Measurements from ENCODE around the gene BEGAIN. TPM values are rescaled to one million over a fixed set of nuclear protein-coding genes. Genes with fewer than 3 reads are reported as not detected.

BEGAIN gene
- total RNA-seq, 5 donors from 2014 or later (not counting 1 experiment from before 2014, with no cell fraction given), result 0.23 to 1.9 (median 1.6) TPM; not detected in 1

DNA sequence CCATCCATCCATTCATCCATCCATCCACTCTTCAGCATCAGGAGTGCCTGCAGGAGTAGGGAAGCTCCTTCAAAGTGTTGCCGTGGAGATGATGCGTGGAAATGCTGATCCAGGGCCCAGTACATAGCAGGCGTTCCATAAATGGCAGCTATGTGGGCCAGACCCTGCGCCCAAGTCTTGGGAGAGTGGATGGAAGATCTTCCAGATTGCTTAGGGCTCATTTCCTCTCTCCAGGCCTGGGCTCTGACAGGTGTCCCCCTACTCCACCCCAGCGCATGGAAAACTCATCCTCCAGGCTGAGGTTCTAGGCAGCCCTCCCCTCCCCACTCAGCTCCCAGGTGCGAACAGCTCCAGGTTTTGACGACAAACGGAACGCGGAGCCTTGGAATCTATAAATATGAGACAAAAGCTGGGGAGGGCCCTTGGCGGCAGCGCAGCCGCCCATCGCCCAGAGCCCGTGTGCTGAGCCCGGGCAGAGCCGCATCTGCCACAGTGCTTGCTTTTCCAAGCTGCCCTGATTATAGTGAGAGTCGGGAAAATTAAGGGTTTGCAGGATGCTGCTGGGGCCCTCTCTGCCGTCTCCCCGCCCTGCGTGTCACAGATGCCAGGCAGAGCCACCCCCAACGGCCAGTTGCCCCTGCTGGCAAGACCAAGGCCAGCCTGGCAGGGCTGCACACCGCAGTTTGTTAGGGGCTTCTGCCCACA, 1.6 kb downstream of the BEGAIN start:
- Mint-ChIP-seq H3K9me3 (no peaks in the 10 kb centered on the region), H3K27me3 (peaks cover 15 to 29% of the 10 kb centered on the region in 2 donors), H3K27ac (no peak overlapping the region), H3K36me3 (no peaks in the 10 kb centered on the region), H3K4me1 (peaks cover 0 to 9% (median 4%) of the 10 kb centered on the region in 3 donors), H3K4me3 (peak overlapping the region in 2 of 3 donors; percentile 61 to 70)
- DNase-seq (no peak), ATAC-seq (replicated peaks in 1 of 4) (no peak)
- ChIA-PET CTCF (no interaction called here), POLR2A (no interaction called here)
- Histone ChIP-seq H3K36me3 (ENCODE audit: control insufficient read depth in 2 of 2, extremely low read depth in 1 of 2, insufficient read depth in 1 of 2, low read length in 1 of 2) (no peaks in the 10 kb centered on the region), H3K4me3 (ENCODE audit: control insufficient read depth in 1 of 2, extremely low read depth in 1 of 2, low read length in 1 of 2) (peak overlapping the region in 1 of 2 donors; percentile 6), H3K9me3 (no peaks in the 10 kb centered on the region), H3K27me3 (replicated peaks in 1 of 2; ENCODE audit: control insufficient read depth in 2 of 2, extremely low read depth in 1 of 2, insufficient read depth in 2 of 2, low read length in 1 of 2) (peaks cover 0 to 35% of the 10 kb centered on the region in 2 experiments), H3K4me1 (ENCODE audit: control insufficient read depth in 1 of 2, extremely low read depth in 1 of 2, insufficient read depth in 2 of 2, low read length in 2 of 2) (peaks cover 0 to 16% of the 10 kb centered on the region in 2 experiments), H3K27ac (ENCODE audit: low read length) (no peak overlapping the region)
- 98% methylated on average over 19 of the region's 23 CpGs for WGBS (ENCODE audit: insufficient coverage)

DNA sequence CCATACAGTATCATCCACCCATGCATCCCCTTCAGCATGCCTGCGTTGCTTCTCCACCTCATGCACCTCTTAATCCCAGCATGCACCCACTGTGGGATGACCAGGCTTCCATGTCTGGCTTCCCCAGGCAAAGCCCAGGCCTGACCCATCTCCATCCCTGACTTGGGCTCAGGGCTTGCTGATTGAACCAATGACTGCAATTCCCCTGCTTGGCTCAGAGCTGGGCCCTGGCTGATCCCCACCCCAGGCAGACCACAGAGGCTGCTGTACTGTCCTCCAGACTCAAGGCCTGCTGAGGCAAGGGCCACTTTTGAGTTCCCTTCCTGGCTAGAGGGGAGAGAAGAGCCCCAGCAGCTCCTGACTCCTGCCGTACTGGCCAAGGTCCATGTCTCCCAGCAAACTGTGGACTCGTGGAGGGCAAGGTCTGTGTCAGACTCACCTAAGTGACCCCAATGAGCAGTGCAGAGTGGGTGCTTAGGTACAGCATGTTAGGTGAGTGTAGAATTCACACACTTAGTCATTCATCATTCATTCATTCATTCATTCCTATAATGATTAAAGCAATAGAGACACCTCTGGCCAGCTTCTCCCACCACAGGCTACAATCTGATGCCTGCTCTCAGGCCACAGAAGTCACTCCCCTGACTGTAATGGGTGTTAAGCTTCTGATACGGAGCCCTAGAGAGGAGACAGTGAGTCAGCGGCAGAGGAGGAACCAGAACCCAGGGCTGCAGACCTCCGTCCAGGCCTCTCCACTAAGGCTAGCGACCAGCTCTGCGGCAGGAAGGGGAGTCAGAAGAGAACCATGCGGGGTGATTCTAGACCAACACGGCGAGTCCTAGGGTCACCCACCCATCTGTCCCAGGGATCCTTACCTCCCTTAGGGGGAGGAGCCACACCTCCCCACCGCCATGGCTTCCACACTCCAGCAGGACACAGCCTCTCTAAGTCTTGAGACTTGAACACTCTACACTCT, 2.9 kb downstream of the BEGAIN start:
- no peak overlapping the region for H3K27ac ChIP-seq (ENCODE audit: low read length)
- H3K27me3 ChIP-seq (replicated peaks in 1 of 2; ENCODE audit: control insufficient read depth in 2 of 2, extremely low read depth in 1 of 2, insufficient read depth in 2 of 2, low read length in 1 of 2), result peaks cover 0 to 24% of the 10 kb centered on the region in 2 experiments
- Mint-ChIP-seq H3K9me3 (no peaks in the 10 kb centered on the region), H3K4me1 (peaks cover 0 to 9% (median 4%) of the 10 kb centered on the region in 3 donors), H3K36me3 (no peaks in the 10 kb centered on the region), H3K4me3 (peak overlapping the region in 1 of 3 donors; percentile 30), H3K27me3 (peaks cover 3 to 16% of the 10 kb centered on the region in 2 donors), H3K27ac (no peak overlapping the region)
- no peaks in the 10 kb centered on the region for H3K9me3 ChIP-seq
- no peak overlapping the region for H3K4me3 ChIP-seq (ENCODE audit: control insufficient read depth in 1 of 2, extremely low read depth in 1 of 2, low read length in 1 of 2)
- ATAC-seq (replicated peaks in 1 of 4) (no peak), DNase-seq (no peak)
- no peaks in the 10 kb centered on the region for H3K36me3 ChIP-seq (ENCODE audit: control insufficient read depth in 2 of 2, extremely low read depth in 1 of 2, insufficient read depth in 1 of 2, low read length in 1 of 2)
- H3K4me1 ChIP-seq (ENCODE audit: control insufficient read depth in 1 of 2, extremely low read depth in 1 of 2, insufficient read depth in 2 of 2, low read length in 2 of 2), result peaks cover 0 to 16% of the 10 kb centered on the region in 2 experiments
- CTCF ChIA-PET, result no interaction called here
- POLR2A ChIA-PET, result no interaction called here
- 93% methylated on average over 10 of the region's 12 CpGs for WGBS (ENCODE audit: insufficient coverage)

DNA sequence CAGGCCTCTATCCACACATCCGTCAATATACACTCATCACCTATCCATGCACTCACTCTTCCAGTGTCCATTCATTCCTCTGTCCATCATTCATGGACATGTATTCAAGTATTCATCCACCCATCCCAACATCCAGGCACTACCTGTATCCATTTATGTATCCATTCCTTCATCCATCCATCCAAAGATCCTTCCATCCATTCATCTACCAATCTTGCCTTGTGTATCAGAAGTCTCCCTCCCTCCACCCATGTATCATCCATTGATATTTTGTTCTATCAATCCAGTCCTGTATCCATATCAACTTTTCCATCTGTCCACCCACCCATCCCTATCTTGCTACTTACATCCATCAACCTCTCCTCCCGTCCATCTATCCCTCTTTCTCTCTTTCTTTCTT, 4.0 kb downstream of the BEGAIN start:
- peaks cover 0 to 7% (median 4%) of the 10 kb centered on the region in 3 donors for H3K4me1 Mint-ChIP-seq
- POLR2A ChIA-PET, result no interaction called here
- H3K27me3 Mint-ChIP-seq, result peaks cover 0 to 11% of the 10 kb centered on the region in 2 donors

DNA sequence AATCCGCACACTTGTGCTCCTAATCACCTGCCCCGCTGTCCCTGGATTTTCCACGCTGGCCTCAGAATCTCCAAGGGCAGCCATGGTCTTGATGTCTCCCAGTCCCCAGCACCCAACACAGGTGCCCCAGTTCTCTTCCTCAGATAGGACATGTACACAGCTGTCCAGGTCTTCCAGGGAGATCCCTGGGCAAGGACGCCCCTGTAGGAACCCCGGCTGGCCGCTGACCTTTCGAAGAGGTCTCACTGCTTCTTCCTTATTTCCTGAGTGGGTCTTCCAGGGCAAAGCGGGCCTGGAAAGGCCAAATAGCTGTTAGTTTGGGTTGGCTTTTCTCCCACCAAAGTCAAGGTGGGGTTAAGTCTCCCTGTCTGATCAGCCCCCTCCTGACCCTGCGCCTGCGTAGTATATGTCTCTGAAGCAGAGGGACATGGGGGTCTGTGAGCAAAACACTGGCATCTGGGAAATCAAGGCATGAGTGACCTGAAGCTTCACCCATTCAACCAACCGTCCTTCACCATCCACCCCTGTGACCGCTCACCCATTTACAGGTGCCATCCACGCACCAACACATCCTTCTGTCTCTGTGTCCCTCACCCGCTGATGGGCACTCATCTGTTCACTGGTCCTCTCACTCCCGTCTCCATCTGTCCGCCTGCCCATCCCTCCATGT, 4.6 kb downstream of the BEGAIN start:
- Mint-ChIP-seq H3K36me3 (no peaks in the 10 kb centered on the region), H3K9me3 (no peaks in the 10 kb centered on the region), H3K27ac (no peak overlapping the region), H3K4me1 (peaks cover 0 to 3% (median 3%) of the 10 kb centered on the region in 3 donors), H3K4me3 (no peak overlapping the region), H3K27me3 (peaks cover 0 to 5% of the 10 kb centered on the region in 2 donors)
- 96% methylated on average over 14 of the region's 16 CpGs for WGBS (ENCODE audit: insufficient coverage)
- ChIA-PET CTCF (no interaction called here), POLR2A (no interaction called here)
- Histone ChIP-seq H3K27me3 (replicated peaks in 1 of 2; ENCODE audit: control insufficient read depth in 2 of 2, extremely low read depth in 1 of 2, insufficient read depth in 2 of 2, low read length in 1 of 2) (peaks cover 0 to 10% of the 10 kb centered on the region in 2 experiments), H3K4me1 (ENCODE audit: control insufficient read depth in 1 of 2, extremely low read depth in 1 of 2, insufficient read depth in 2 of 2, low read length in 2 of 2) (peaks cover 0 to 10% of the 10 kb centered on the region in 2 experiments), H3K36me3 (ENCODE audit: control insufficient read depth in 2 of 2, extremely low read depth in 1 of 2, insufficient read depth in 1 of 2, low read length in 1 of 2) (no peaks in the 10 kb centered on the region), H3K9me3 (no peaks in the 10 kb centered on the region), H3K27ac (ENCODE audit: low read length) (no peak overlapping the region), H3K4me3 (ENCODE audit: control insufficient read depth in 1 of 2, extremely low read depth in 1 of 2, low read length in 1 of 2) (no peak overlapping the region)
- ATAC-seq (replicated peaks in 1 of 4) (no peak), DNase-seq (no peak)

More for the DNA sequence above, 4.0 kb downstream of the BEGAIN start:
- Mint-ChIP-seq H3K27ac (no peak overlapping the region), H3K36me3 (no peaks in the 10 kb centered on the region), H3K4me3 (no peak overlapping the region), H3K9me3 (no peaks in the 10 kb centered on the region)
- CTCF ChIA-PET, result no interaction called here
- Histone ChIP-seq H3K4me3 (ENCODE audit: control insufficient read depth in 1 of 2, extremely low read depth in 1 of 2, low read length in 1 of 2) (no peak overlapping the region), H3K9me3 (no peaks in the 10 kb centered on the region), H3K27me3 (replicated peaks in 1 of 2; ENCODE audit: control insufficient read depth in 2 of 2, extremely low read depth in 1 of 2, insufficient read depth in 2 of 2, low read length in 1 of 2) (peaks cover 0 to 16% of the 10 kb centered on the region in 2 experiments), H3K4me1 (ENCODE audit: control insufficient read depth in 1 of 2, extremely low read depth in 1 of 2, insufficient read depth in 2 of 2, low read length in 2 of 2) (peaks cover 0 to 16% of the 10 kb centered on the region in 2 experiments), H3K36me3 (ENCODE audit: control insufficient read depth in 2 of 2, extremely low read depth in 1 of 2, insufficient read depth in 1 of 2, low read length in 1 of 2) (no peaks in the 10 kb centered on the region), H3K27ac (ENCODE audit: low read length) (no peak overlapping the region)
- DNase-seq (no peak), ATAC-seq (replicated peaks in 1 of 4) (no peak)
- WGBS (ENCODE audit: insufficient coverage), result 100% methylated on average over 1 of the region's 2 CpGs

DNA sequence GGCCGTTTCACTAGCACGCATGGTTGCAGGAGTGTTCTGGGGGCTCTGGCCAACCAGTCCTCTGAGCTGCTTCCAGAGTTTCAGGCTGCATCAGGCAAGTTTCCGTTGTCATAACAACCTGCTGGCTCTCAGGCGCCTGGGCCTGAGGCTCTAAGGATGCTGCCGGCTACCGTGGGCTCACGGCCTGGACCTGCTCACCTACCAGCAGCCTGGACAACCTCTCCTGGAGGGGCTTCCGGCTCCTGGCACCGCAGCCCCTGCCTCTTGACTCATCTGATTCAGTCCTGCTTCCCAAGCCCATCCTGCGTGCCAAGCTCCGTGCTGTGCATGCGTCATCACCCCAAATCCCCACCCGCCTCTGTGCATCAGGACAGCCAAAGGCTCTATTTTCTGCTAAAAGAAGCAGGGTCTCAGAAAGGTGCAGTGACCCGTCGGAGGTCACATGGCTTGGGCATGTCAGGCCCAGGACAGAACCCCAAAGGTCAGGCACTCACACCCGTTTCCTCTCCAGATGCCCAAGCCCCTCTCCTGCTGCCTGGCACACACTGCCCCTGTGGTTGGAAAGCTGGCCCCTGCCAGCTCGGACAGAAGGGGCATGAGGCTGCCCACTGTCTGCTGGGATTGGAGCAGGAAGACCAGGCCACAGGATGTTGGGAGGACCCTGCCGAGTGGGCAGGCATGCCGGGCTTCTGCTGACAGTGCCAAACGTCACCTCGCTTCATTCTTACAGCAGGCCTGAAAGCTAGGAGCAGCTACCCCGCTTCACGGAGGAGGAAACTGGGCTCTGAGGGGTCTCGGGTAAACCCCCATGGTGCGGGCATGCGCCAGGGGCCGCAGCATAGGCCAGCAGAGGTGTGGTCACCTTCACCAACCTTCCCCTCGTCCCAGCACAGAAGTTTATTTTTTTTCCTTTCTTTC, 5.7 kb downstream of the BEGAIN start:
- Histone ChIP-seq H3K27me3 (replicated peaks in 1 of 2; ENCODE audit: control insufficient read depth in 2 of 2, extremely low read depth in 1 of 2, insufficient read depth in 2 of 2, low read length in 1 of 2) (peaks cover 0 to 7% of the 10 kb centered on the region in 2 experiments), H3K27ac (ENCODE audit: low read length) (no peak overlapping the region), H3K9me3 (no peaks in the 10 kb centered on the region), H3K4me1 (ENCODE audit: control insufficient read depth in 1 of 2, extremely low read depth in 1 of 2, insufficient read depth in 2 of 2, low read length in 2 of 2) (peaks cover 0 to 6% of the 10 kb centered on the region in 2 experiments), H3K4me3 (ENCODE audit: control insufficient read depth in 1 of 2, extremely low read depth in 1 of 2, low read length in 1 of 2) (no peak overlapping the region), H3K36me3 (ENCODE audit: control insufficient read depth in 2 of 2, extremely low read depth in 1 of 2, insufficient read depth in 1 of 2, low read length in 1 of 2) (no peaks in the 10 kb centered on the region)
- peaks cover 0 to 2% (median 0%) of the 10 kb centered on the region in 3 donors for H3K4me1 Mint-ChIP-seq
- 83% methylated on average over 28 of the region's 28 CpGs for WGBS (ENCODE audit: insufficient coverage)
- CTCF ChIA-PET, result no interaction called here
- H3K4me3 Mint-ChIP-seq, result no peak overlapping the region
- peaks cover 0 to 4% of the 10 kb centered on the region in 2 donors for H3K27me3 Mint-ChIP-seq
- DNase-seq (no peak), ATAC-seq (replicated peaks in 1 of 4) (no peak)
- no peaks in the 10 kb centered on the region for H3K9me3 Mint-ChIP-seq
- POLR2A ChIA-PET, result no interaction called here
- H3K27ac Mint-ChIP-seq, result no peak overlapping the region
- H3K36me3 Mint-ChIP-seq, result no peaks in the 10 kb centered on the region

Measured in T-cell (primary cell).